ENCODE results near the gene GLIS1. TPM values are rescaled to one million over a fixed set of nuclear protein-coding genes. Genes with fewer than 3 reads are reported as not detected.

GLIS1 gene
- total and polyA plus RNA-seq, 8 donors = 0.20 to 4.8 (median 0.55) TPM; not detected in 1

- no peak for TF ChIP-seq POLR2A (IDR thresholded peaks at IDR 0.05)
- Histone ChIP-seq H3K4me3 (no peak overlapping the region), H3K9me3 (no peaks in the 10 kb centered on the region), H3K36me3 (no peaks in the 10 kb centered on the region), H3K4me1 (peaks cover 0 to 26% (median 0%) of the 10 kb centered on the region in 4 donors), H3K27me3 (peaks cover 0 to 12% (median 3%) of the 10 kb centered on the region in 3 donors), H3K27ac (no peak overlapping the region)
- WGBS, 5 donors = 90 to 95% (median 93%) methylated on average over 13 to 25 of the region's 25 CpGs
- intact Hi-C loops (cut with DNase I; ENCODE audit: low total_unique reads) = no loop called here
- no peak for DNase-seq
Measured at GRCh38 chr1:53506355-53507050, 232.5 kb downstream of the GLIS1 start.

- peaks cover 0 to 23% (median 0%) of the 10 kb centered on the region in 4 donors for H3K4me1 ChIP-seq
- no peak for DNase-seq
- no peak for TF ChIP-seq CTCF (IDR thresholded peaks at IDR 0.05)
- no peak for TF ChIP-seq POLR2AphosphoS5 (IDR thresholded peaks at IDR 0.05)
- TF ChIP-seq EP300 (IDR thresholded peaks at IDR 0.05) = no peak
- no peak for TF ChIP-seq POLR2A (IDR thresholded peaks at IDR 0.05)
- H3K36me3 ChIP-seq = no peaks in the 10 kb centered on the region
- no peak overlapping the region for H3K4me3 ChIP-seq
- intact Hi-C loops (cut with DNase I; ENCODE audit: low total_unique reads) = no loop called here
- H3K27me3 ChIP-seq = peaks cover 0 to 18% (median 9%) of the 10 kb centered on the region in 3 donors
- H3K9me3 ChIP-seq = no peaks in the 10 kb centered on the region
- H3K27ac ChIP-seq = no peak overlapping the region
- 83 to 90% (median 88%) methylated on average over 8 to 13 of the region's 13 CpGs for WGBS, 5 donors
Measured at GRCh38 chr1:53505891-53506290, 233.1 kb downstream of the GLIS1 start.

- Histone ChIP-seq H3K4me1 (peaks cover 0 to 23% (median 0%) of the 10 kb centered on the region in 4 donors), H3K9me3 (no peaks in the 10 kb centered on the region), H3K27me3 (peaks cover 0 to 23% (median 13%) of the 10 kb centered on the region in 3 donors), H3K4me3 (no peak overlapping the region), H3K27ac (no peak overlapping the region), H3K36me3 (no peaks in the 10 kb centered on the region)
- DNase-seq = no peak
- intact Hi-C loops (cut with DNase I; ENCODE audit: low total_unique reads) = no loop called here
- 79 to 86% (median 80%) methylated on average over 9 of the region's 9 CpGs for WGBS, 5 donors
- TF ChIP-seq CTCF (IDR thresholded peaks at IDR 0.05) = no peak
- no peak for TF ChIP-seq POLR2A (IDR thresholded peaks at IDR 0.05)
- TF ChIP-seq POLR2AphosphoS5 (IDR thresholded peaks at IDR 0.05) = no peak
- no peak for TF ChIP-seq EP300 (IDR thresholded peaks at IDR 0.05)
Measured at GRCh38 chr1:53505401-53505800, 233.6 kb downstream of the GLIS1 start.

- 81 to 87% (median 84%) methylated on average over 8 to 9 of the region's 9 CpGs for WGBS, 5 donors
- intact Hi-C loops (cut with DNase I; ENCODE audit: low total_unique reads) = no loop called here
- TF ChIP-seq CTCF (IDR thresholded peaks at IDR 0.05) = no peak
- no peak for TF ChIP-seq POLR2AphosphoS5 (IDR thresholded peaks at IDR 0.05)
- no peak for TF ChIP-seq EP300 (IDR thresholded peaks at IDR 0.05)
- no peak for TF ChIP-seq POLR2A (IDR thresholded peaks at IDR 0.05)
- no peaks in the 10 kb centered on the region for H3K9me3 ChIP-seq
- peaks cover 0 to 28% (median 13%) of the 10 kb centered on the region in 3 donors for H3K27me3 ChIP-seq
- no peak for DNase-seq
- H3K4me1 ChIP-seq = peaks cover 0 to 26% (median 0%) of the 10 kb centered on the region in 4 donors
- no peaks in the 10 kb centered on the region for H3K36me3 ChIP-seq
- no peak overlapping the region for H3K27ac ChIP-seq
- H3K4me3 ChIP-seq = no peak overlapping the region
Measured at GRCh38 chr1:53504901-53505300, 234.1 kb downstream of the GLIS1 start.

All from stomach (tissue), 9 donors.